Hepatocyte (in vitro differentiated cells): ENCODE measurements around the gene CD70. TPM values are rescaled to one million over a fixed set of nuclear protein-coding genes. Genes with fewer than 3 reads are reported as not detected.

ENCODE experiments used
- DNase-seq: peaks from one replicate; pipeline ENCODE4 v3.0.0-alpha.2; 2016; ENCODE audit warnings: low spot score
- H2AFZ ChIP-seq: fragments of 200-600 bp; sonication (generic); 2 replicates; pipeline ENCODE4 v1.6.0; 2016; ENCODE audit warnings: antibody characterized with exemption, mild to moderate bottlenecking
- H3K27ac ChIP-seq: fragments of 200-600 bp; sonication (generic); 2 replicates; pipeline ENCODE4 v1.5.1; 2016; ENCODE audit warnings: mild to moderate bottlenecking
- H3K27me3 ChIP-seq: fragments of 200-600 bp; sonication (generic); 2 replicates; pipeline ENCODE4 v1.6.1; 2016
- H3K36me3 ChIP-seq: fragments of 200-600 bp; sonication (generic); replicated peaks from 2 replicates; pipeline ENCODE4 v1.5.1; 2016; ENCODE audit warnings: low read depth; ENCODE audit not compliant: insufficient read depth
- H3K4me1 ChIP-seq: fragments of 200-600 bp; sonication (generic); 2 replicates; pipeline ENCODE4 v1.5.1; 2016; ENCODE audit warnings: mild to moderate bottlenecking, moderate library complexity; ENCODE audit not compliant: insufficient read depth
- H3K4me2 ChIP-seq: fragments of 200-600 bp; sonication (generic); 2 replicates; pipeline ENCODE4 v1.6.0; 2016
- H3K4me3 ChIP-seq: fragments of 200-600 bp; sonication (generic); 2 replicates; pipeline ENCODE4 v1.5.1; 2016; ENCODE audit warnings: mild to moderate bottlenecking
- H3K79me2 ChIP-seq: fragments of 200-600 bp; sonication (generic); 2 replicates; pipeline ENCODE4 v1.6.0; 2017; ENCODE audit warnings: mild to moderate bottlenecking
- H3K9me2 ChIP-seq: fragments of 200-600 bp; sonication (generic); replicated peaks from 2 replicates; pipeline ENCODE4 v1.6.0; 2017; ENCODE audit warnings: mild to moderate bottlenecking; ENCODE audit not compliant: insufficient read depth
- H3K9me3 ChIP-seq: fragments of 200-600 bp; sonication (generic); 2 replicates; pipeline ENCODE4 v1.5.1; 2016; ENCODE audit warnings: low read depth, mild to moderate bottlenecking
- H4K20me1 ChIP-seq: fragments of 200-600 bp; sonication (generic); 2 replicates; pipeline ENCODE4 v1.6.0; 2016; ENCODE audit warnings: mild to moderate bottlenecking; ENCODE audit not compliant: insufficient read depth, poor library complexity, severe bottlenecking
- EZH2 ChIP-seq: fragments of 200-600 bp; sonication (generic); IDR thresholded peaks from 2 replicates; pipeline ENCODE4 v1.6.1; 2016; ENCODE audit warnings: antibody characterized with exemption, mild to moderate bottlenecking, borderline replicate concordance
- EZH2phosphoT487 ChIP-seq: fragments of 200-600 bp; sonication (generic); IDR thresholded peaks from one replicate; pipeline ENCODE4 v1.6.1; 2018; ENCODE audit warnings: antibody characterized with exemption, mild to moderate bottlenecking, low read depth, moderate library complexity; ENCODE audit not compliant: unreplicated experiment, severe bottlenecking
- WGBS: methylation state at CpG from one replicate; pipeline ENCODE4 v1.1.6; 2016; ENCODE audit warnings: low lambda C conversion rate; ENCODE audit errors: missing lambda C conversion rate; 5-methylcytosine and 5-hydroxymethylcytosine counted together
- polyA plus RNA-seq: library from polyadenylated mRNA; unstranded; fragments of >200 nt; fragmentation: Nextera tagmentation; extraction: Ambion mirVana; gene quantifications from 2 replicates; pipeline ENCODE4 v1.2.1, GENCODE V29; 2016
- total RNA-seq: library from RNA; depleted of rRNA; stranded (reverse); fragments of >200 nt; gene quantifications from 2 replicates; pipeline ENCODE4 v1.2.3, GENCODE V29; 2014
- TF ChIP-seq, protein P1 (sequence below): fragments of 200-600 bp; sonication (generic); IDR thresholded peaks from 2 replicates; pipeline ENCODE4 v1.5.1; 2016; ENCODE audit warnings: antibody characterized with exemption, mild to moderate bottlenecking; ENCODE audit not compliant: poor library complexity

CD70 gene
- total and polyA plus RNA-seq, 2 experiments from 2014 or later, result not detected

DNA sequence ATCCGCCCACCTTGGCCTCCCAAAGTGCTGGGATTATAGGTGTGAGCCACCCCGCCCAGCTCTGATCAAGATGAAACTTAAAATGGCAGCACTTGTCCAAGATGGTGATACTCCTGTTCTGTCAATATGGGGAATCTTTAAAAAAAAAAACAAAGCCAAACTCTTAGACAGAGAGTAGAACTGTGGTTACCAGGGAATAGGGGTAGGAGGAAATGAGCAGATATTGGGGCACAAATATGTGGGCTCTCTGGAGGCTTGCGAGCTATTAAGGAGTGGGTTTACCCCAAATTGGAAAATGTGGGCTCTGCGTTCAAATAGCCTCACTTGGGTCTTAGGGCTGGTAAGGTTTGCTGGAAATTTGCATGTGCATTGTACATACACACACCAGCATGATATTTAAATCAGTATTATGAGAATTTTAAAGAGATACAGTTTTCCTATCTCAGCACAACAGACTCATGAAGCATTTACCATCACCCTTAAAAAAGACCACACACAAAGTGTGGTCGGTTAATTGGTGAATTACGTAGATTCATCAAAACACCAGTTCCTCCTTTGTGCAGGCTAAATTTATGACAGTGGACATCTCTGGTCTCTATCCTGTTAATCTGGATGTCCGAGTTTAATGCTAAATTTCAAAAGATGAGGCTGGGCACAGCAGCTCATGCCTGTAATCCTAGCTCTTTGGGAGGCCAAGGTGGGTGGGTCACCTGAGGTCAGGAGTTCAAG, 11.3 kb downstream of the CD70 start:
- H3K4me3 ChIP-seq, result no peak overlapping the region
- H3K4me1 ChIP-seq, result no peaks in the 10 kb centered on the region
- no peak overlapping the region for H2AFZ ChIP-seq
- DNase-seq, result no peak
- H4K20me1 ChIP-seq, result no peaks in the 10 kb centered on the region
- 89% methylated on average over 7 of the region's 7 CpGs for WGBS
- TF ChIP-seq EZH2, result no peak
- TF ChIP-seq EZH2phosphoT487, result no peak
- TF ChIP-seq, protein P1, sequence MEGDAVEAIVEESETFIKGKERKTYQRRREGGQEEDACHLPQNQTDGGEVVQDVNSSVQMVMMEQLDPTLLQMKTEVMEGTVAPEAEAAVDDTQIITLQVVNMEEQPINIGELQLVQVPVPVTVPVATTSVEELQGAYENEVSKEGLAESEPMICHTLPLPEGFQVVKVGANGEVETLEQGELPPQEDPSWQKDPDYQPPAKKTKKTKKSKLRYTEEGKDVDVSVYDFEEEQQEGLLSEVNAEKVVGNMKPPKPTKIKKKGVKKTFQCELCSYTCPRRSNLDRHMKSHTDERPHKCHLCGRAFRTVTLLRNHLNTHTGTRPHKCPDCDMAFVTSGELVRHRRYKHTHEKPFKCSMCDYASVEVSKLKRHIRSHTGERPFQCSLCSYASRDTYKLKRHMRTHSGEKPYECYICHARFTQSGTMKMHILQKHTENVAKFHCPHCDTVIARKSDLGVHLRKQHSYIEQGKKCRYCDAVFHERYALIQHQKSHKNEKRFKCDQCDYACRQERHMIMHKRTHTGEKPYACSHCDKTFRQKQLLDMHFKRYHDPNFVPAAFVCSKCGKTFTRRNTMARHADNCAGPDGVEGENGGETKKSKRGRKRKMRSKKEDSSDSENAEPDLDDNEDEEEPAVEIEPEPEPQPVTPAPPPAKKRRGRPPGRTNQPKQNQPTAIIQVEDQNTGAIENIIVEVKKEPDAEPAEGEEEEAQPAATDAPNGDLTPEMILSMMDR, result no peak
- H3K9me2 ChIP-seq, result no peaks in the 10 kb centered on the region
- H3K36me3 ChIP-seq, result no peaks in the 10 kb centered on the region
- H3K27ac ChIP-seq, result no peak overlapping the region
- no peaks in the 10 kb centered on the region for H3K27me3 ChIP-seq
- H3K79me2 ChIP-seq, result no peaks in the 10 kb centered on the region
- no peak overlapping the region for H3K4me2 ChIP-seq
- H3K9me3 ChIP-seq, result no peaks in the 10 kb centered on the region

DNA sequence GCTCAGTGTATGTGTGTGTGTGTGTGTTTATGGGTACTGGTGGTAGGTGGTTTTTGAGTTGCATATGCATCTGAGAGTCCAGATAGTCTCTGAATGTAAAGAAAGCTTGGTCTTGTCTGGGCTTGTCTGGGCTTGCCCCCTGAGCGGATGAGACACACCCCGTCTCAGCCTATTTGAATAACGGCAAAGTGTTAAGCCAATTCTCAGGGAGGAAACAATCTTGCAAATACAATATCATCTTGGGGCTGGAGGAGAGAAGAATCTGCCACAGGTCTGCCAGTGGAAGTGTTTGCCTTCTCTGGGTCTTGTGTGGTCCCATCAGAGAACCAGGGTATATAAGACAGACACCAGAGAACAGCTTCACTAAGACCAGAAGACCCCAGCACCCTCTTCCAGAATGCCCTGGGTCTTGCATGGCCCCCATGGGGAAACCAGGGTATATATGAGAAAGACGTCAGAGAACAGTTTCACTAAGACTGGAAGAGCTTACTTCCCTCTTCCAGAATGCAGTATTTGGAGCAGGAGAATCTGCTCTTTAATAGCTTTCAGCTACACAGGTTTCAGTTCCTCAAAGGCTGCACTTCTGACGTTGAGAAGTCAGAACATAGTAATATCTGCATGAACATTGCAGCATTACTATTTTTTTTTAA, 13.3 kb downstream of the CD70 start:
- no peak overlapping the region for H3K4me2 ChIP-seq
- no peak for DNase-seq
- TF ChIP-seq EZH2, result no peak
- TF ChIP-seq, protein P1, result no peak
- no peak for TF ChIP-seq EZH2phosphoT487
- H3K9me2 ChIP-seq, result no peaks in the 10 kb centered on the region
- H3K36me3 ChIP-seq, result no peaks in the 10 kb centered on the region
- no peaks in the 10 kb centered on the region for H3K27me3 ChIP-seq
- no peaks in the 10 kb centered on the region for H4K20me1 ChIP-seq
- no peaks in the 10 kb centered on the region for H3K4me1 ChIP-seq
- no peak overlapping the region for H3K4me3 ChIP-seq
- H3K79me2 ChIP-seq, result no peaks in the 10 kb centered on the region
- peak overlapping the region; percentile 62 for H3K27ac ChIP-seq
- 80% methylated on average over 5 of the region's 5 CpGs for WGBS
- no peaks in the 10 kb centered on the region for H3K9me3 ChIP-seq
- H2AFZ ChIP-seq, result no peak overlapping the region

DNA sequence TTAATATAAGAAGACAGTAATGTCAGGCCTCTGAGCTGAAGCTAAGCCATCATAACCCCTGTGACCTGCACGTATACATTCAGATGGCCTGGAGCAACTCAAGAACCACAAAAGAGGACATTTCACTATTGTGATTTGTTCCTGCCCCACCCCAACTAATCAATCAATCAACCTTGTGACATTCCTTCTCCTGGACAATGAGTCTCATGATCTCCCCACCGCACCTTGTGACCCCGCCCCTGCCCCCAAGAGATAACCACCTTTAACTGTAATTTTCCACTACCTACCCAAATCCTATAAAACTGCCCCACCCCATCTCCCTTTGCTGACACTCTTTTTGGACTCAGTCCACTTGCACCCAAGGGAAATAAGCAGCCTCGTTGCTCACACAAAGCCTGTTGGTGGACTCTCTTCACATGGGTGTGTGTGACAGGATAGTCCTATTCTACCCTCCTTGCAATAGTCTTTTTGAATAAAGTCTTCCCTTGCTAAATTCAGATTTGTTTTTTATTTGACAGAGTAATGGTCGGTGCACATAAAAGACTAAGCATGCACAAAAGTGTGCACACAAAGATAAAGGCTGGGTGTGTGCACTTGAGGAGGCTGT, 14.0 kb downstream of the CD70 start:
- Histone ChIP-seq H3K79me2 (no peaks in the 10 kb centered on the region), H3K9me3 (no peaks in the 10 kb centered on the region), H3K4me3 (no peak overlapping the region), H3K4me2 (no peak overlapping the region), H4K20me1 (no peaks in the 10 kb centered on the region), H3K9me2 (no peaks in the 10 kb centered on the region), H3K27me3 (no peaks in the 10 kb centered on the region), H3K4me1 (no peaks in the 10 kb centered on the region), H3K36me3 (no peaks in the 10 kb centered on the region), H2AFZ (no peak overlapping the region), H3K27ac (peak overlapping the region; percentile 62)
- no peak for DNase-seq
- TF ChIP-seq, protein P1, result no peak
- TF ChIP-seq EZH2 (no peak), EZH2phosphoT487 (no peak)
- WGBS, result 67% methylated on average over 5 of the region's 5 CpGs
